Kidney (tissue), 14 donors: Measurements from ENCODE around the gene ADAMTS10. TPM values are rescaled to one million over a fixed set of nuclear protein-coding genes. Genes with fewer than 3 reads are reported as not detected.

Source experiments
- DNase-seq, 5 donors: peaks; one replicate each; pipeline ENCODE4 v3.0.0-alpha.2; 2013 to 2020
- FAIRE-seq: peaks from 2 replicates; lab custom pipeline; 2012; peaks lifted over from hg19 to GRCh38; lab: Jason Lieb, UNC
- H3K27ac ChIP-seq, 2 donors: one replicate each; pipeline ENCODE4 v1.7.0; 2013; ENCODE audit warnings: low read depth in 2 of 2, low read length in 2 of 2, inconsistent platforms in 1 of 2
- H3K27me3 ChIP-seq: one replicate; pipeline ENCODE4 v1.7.1; 2013; ENCODE audit warnings: low read length, inconsistent platforms; ENCODE audit not compliant: control insufficient read depth, insufficient read depth
- H3K36me3 ChIP-seq, 3 donors: one replicate each; pipeline versions ENCODE4 v1.7.0 to v1.7.1; 2013; ENCODE audit warnings: low read length in 3 of 3, control low read depth in 1 of 3, inconsistent platforms in 1 of 3; ENCODE audit not compliant: insufficient read depth in 3 of 3, control insufficient read depth in 2 of 3
- H3K4me1 ChIP-seq, 3 donors: one replicate each; pipeline versions ENCODE4 v1.7.0 to v1.7.1; 2013; ENCODE audit warnings: low read length in 3 of 3, inconsistent platforms in 1 of 3, low read depth in 1 of 3; ENCODE audit not compliant: control insufficient read depth in 2 of 3, insufficient read depth in 2 of 3
- H3K4me3 ChIP-seq, 3 donors: one replicate each; pipeline versions ENCODE4 v1.7.0 to v1.8.1; 2013; ENCODE audit warnings: low read length in 3 of 3, control low read depth in 1 of 3, inconsistent platforms in 1 of 3
- H3K9ac ChIP-seq, 3 donors: one replicate each; pipeline versions ENCODE4 v1.7.0 to v1.7.1; 2013; ENCODE audit warnings: low read length in 3 of 3, control low read depth in 1 of 3, inconsistent platforms in 1 of 3
- H3K9me3 ChIP-seq, 3 donors: one replicate each; pipeline versions ENCODE4 v1.7.0 to v1.7.1; 2013; ENCODE audit warnings: low read length in 3 of 3, control low read depth in 1 of 3, inconsistent platforms in 1 of 3; ENCODE audit not compliant: control insufficient read depth in 2 of 3, insufficient read depth in 1 of 3
- CTCF ChIP-seq: IDR thresholded peaks from 3 replicates; pipeline ENCODE4 v1.5.1; 2012; ENCODE audit warnings: mild to moderate bottlenecking, moderate library complexity, borderline replicate concordance; ENCODE audit not compliant: insufficient read depth; ENCODE audit errors: extremely low read depth
- intact Hi-C: fragments of 100-400 bp; cut with DNase I; formaldehyde crosslinking; loops from one replicate; pipeline ENCODE4 v1.11.1; 2022
- polyA plus RNA-seq: library from polyadenylated mRNA; stranded (reverse); fragments of 350-450 nt; fragmentation: Illumina TruSeq; extraction: RNeasy Lipid Tissue Mini Kit (QIAGEN cat#74804); gene quantifications from one replicate; pipeline ENCODE4 v1.2.3, GENCODE V29; 2014; ENCODE audit warnings: low read depth, low replicate concordance; ENCODE audit not compliant: insufficient read depth
- total RNA-seq: library from RNA; stranded (reverse); fragmentation: NEBNext Ultra II Directional; extraction: Animal tissue kit (Norgen Biotek cat#: 25700); gene quantifications from one replicate; pipeline ENCODE4 v1.2.1, GENCODE V29; 2021
- donor health status: control.
- donor health status: control.
- donor health status: control.
- donor health status: control.
- donor health status: control.
- donor health status: DM: yes; HTN: yes; CAD: no.
- donor health status: Normal renal cell carcinoma (clear cell type).

The ADAMTS10 gene
- total and polyA plus RNA-seq, 2 donors from 2014 or later = 8.9 to 48.8 TPM

GRCh38 chr19:8611391-8611876, 919 bp upstream of the ADAMTS10 start:
- Histone ChIP-seq H3K4me3 (no peak overlapping the region), H3K27ac (peak overlapping the region in 1 of 2 donors; percentile 47), H3K9ac (no peak overlapping the region), H3K4me1 (peaks cover 0 to 11% (median 2%) of the 10 kb centered on the region in 3 donors), H3K9me3 (no peaks in the 10 kb centered on the region), H3K36me3 (no peaks in the 10 kb centered on the region), H3K27me3 (no peaks in the 10 kb centered on the region)
- no peak for TF ChIP-seq CTCF
- intact Hi-C loops = no loop called here
- DNase-seq (peak in 1 of 5 donors; percentile 71), FAIRE-seq (no peak)

- no peak overlapping the region for H3K4me3 ChIP-seq
- no peak for TF ChIP-seq CTCF
- H3K27ac ChIP-seq = no peak overlapping the region
- H3K27me3 ChIP-seq = no peaks in the 10 kb centered on the region
- no peak for FAIRE-seq
- peak in 3 of 5 donors; percentile 33 to 71 (median 70) for DNase-seq
- H3K4me1 ChIP-seq = peaks cover 0 to 11% (median 2%) of the 10 kb centered on the region in 3 donors
- no peaks in the 10 kb centered on the region for H3K36me3 ChIP-seq
- no peaks in the 10 kb centered on the region for H3K9me3 ChIP-seq
- intact Hi-C loops = no loop called here
- no peak overlapping the region for H3K9ac ChIP-seq
Observed at GRCh38 chr19:8610936-8611300, 403 bp upstream of the ADAMTS10 start.

GRCh38 chr19:8609279-8610040, 1.1 kb downstream of the ADAMTS10 start:
- intact Hi-C loops = no loop called here
- no peaks in the 10 kb centered on the region for H3K27me3 ChIP-seq
- DNase-seq (peak; percentile 74 to 89 (median 83)), FAIRE-seq (no peak)
- H3K4me1 ChIP-seq = peaks cover 0 to 11% (median 2%) of the 10 kb centered on the region in 3 donors
- no peaks in the 10 kb centered on the region for H3K9me3 ChIP-seq
- peaks cover 0 to 3% (median 0%) of the 10 kb centered on the region in 3 donors for H3K36me3 ChIP-seq
- H3K27ac ChIP-seq = peak overlapping the region; percentile 1 to 32
- peak overlapping the region; percentile 66 to 99 (median 68) for H3K9ac ChIP-seq
- peak overlapping the region; percentile 75 to 99 (median 87) for H3K4me3 ChIP-seq
- TF ChIP-seq CTCF = no peak
